Neural crest cell (in vitro differentiated cells): ENCODE data around the gene ST6GAL1. TPM values are rescaled to one million over a fixed set of nuclear protein-coding genes. Genes with fewer than 3 reads are reported as not detected.

ENCODE experiments used
- DNase-seq: peaks from one replicate; pipeline ENCODE4 v3.0.0; 2021; ENCODE audit warnings: low read depth, mixed read lengths, low spot score
- H3K27ac Mint-ChIP-seq: one replicate; pipeline ENCODE4 v1.8.0; 2021; ENCODE audit warnings: mild to moderate bottlenecking, mixed read lengths; ENCODE audit not compliant: unreplicated experiment
- H3K27me3 Mint-ChIP-seq: 2 replicates; pipeline ENCODE4 v1.8.0; 2021; ENCODE audit warnings: low read depth, mild to moderate bottlenecking, mixed read lengths
- H3K36me3 Mint-ChIP-seq: 2 replicates; pipeline ENCODE4 v1.8.0; 2021; ENCODE audit warnings: low read depth, mild to moderate bottlenecking, mixed read lengths
- H3K4me1 Mint-ChIP-seq: 2 replicates; pipeline ENCODE4 v1.8.0; 2021; ENCODE audit warnings: mixed read lengths
- H3K4me3 Mint-ChIP-seq: one replicate; pipeline ENCODE4 v1.8.0; 2021; ENCODE audit warnings: mild to moderate bottlenecking, mixed read lengths
- H3K9me3 Mint-ChIP-seq: 2 replicates; pipeline ENCODE4 v1.8.0; 2021; ENCODE audit warnings: mixed read lengths
- total RNA-seq: library from RNA; stranded (reverse); gene quantifications from 2 replicates; pipeline ENCODE4 v1.2.1, GENCODE V29; 2021
- TF ChIP-seq, protein P1 (sequence below): fragments of 200-600 bp; sonication (generic); conservative IDR thresholded peaks from 2 replicates; pipeline ENCODE4 v1.5.0; 2021; ENCODE audit warnings: antibody characterized with exemption, mild to moderate bottlenecking

ST6GAL1 gene
- total RNA-seq, 1 donor from 2014 or later: 32.6 TPM

DNA sequence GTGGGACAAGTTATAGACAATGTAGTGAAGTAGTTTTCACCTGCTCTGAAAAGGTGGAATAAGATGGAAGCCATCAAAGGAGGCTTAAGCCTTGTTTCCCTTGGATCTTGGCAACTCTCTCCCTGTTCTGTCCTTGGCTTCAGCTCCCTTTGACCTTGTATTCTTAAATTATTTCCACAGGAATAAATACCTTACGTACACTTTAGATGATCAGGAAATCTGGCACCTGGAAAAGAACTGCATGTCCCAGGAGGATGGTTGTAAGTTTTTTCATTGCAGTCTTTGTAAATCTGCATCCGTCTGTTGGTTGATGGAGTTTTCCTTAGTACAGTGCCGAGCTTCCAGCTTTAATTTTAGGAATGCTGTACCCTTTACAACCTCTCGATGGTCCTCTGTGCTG lies 11.8 kb downstream of the ST6GAL1 start:
- DNase-seq: no peak
- no peak overlapping the region for H3K27ac Mint-ChIP-seq
- H3K36me3 Mint-ChIP-seq: peaks cover 3% of the 10 kb centered on the region
- peaks cover 27% of the 10 kb centered on the region for H3K4me1 Mint-ChIP-seq
- TF ChIP-seq, protein P1, sequence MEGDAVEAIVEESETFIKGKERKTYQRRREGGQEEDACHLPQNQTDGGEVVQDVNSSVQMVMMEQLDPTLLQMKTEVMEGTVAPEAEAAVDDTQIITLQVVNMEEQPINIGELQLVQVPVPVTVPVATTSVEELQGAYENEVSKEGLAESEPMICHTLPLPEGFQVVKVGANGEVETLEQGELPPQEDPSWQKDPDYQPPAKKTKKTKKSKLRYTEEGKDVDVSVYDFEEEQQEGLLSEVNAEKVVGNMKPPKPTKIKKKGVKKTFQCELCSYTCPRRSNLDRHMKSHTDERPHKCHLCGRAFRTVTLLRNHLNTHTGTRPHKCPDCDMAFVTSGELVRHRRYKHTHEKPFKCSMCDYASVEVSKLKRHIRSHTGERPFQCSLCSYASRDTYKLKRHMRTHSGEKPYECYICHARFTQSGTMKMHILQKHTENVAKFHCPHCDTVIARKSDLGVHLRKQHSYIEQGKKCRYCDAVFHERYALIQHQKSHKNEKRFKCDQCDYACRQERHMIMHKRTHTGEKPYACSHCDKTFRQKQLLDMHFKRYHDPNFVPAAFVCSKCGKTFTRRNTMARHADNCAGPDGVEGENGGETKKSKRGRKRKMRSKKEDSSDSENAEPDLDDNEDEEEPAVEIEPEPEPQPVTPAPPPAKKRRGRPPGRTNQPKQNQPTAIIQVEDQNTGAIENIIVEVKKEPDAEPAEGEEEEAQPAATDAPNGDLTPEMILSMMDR: no peak
- H3K9me3 Mint-ChIP-seq: no peaks in the 10 kb centered on the region
- H3K27me3 Mint-ChIP-seq: no peaks in the 10 kb centered on the region
- H3K4me3 Mint-ChIP-seq: no peak overlapping the region

DNA sequence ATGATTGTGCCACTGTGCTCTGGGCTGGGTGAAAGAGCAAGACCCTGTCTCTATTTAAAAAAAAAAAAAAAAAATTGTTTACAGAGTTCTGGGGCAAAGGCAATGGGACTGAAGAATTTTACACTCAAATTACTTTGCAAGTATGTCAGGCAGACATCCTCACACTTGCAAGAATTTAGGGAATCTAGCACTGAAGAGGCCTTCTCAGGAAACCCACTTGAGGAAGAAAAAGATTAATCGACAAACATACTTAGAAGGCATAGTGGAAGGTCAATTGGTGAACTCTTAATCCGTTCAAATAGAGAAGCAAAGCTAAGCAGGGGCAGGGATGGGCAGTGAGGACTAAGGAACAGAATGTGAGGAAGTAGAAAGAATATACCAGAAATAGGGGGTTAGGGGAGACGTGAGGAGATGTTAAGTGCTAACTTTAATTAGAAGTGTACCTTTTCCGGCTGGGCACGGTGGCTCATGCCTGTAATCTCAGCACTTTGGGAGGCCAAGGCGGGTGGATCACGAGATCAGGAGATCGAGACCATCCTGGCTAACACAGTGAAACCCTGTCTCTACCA lies 15.0 kb downstream of the ST6GAL1 start:
- TF ChIP-seq, protein P1: no peak
- H3K36me3 Mint-ChIP-seq: peaks cover 3% of the 10 kb centered on the region

DNA sequence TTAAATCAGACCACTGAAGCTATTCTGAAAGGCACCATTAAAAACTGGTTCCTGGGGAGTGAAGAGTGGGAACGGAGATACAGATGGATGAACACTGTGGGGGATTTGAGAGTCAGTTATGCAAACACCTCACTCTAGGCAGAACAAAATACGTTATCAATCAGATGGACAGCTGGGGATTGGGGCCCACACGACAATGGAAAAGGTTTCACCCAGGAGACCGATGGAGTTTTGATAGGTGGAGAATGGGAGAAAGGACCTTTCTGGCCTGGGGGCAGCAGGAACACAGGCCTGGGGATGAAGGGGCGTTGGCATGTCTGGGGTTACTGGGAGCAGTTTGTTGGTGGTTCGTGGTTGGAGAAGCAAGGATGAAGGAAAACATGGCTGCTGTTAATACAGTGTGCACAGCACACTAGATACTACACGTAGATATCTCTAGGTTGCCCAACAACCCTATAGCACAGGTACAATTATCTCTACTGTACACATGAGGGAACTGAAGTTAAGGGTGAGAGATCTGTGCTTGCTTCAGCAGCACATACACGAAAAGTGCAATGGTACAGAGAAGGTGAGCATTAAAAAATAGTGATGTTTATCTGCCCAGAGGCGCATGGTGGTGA lies 16.5 kb downstream of the ST6GAL1 start:
- no peak overlapping the region for H3K4me3 Mint-ChIP-seq
- no peak for DNase-seq
- peaks cover 6% of the 10 kb centered on the region for H3K36me3 Mint-ChIP-seq
- H3K9me3 Mint-ChIP-seq: peaks cover 3% of the 10 kb centered on the region
- TF ChIP-seq, protein P1: no peak
- H3K27me3 Mint-ChIP-seq: no peaks in the 10 kb centered on the region
- H3K27ac Mint-ChIP-seq: peak overlapping the region; percentile 23
- peaks cover 8% of the 10 kb centered on the region for H3K4me1 Mint-ChIP-seq

More for the DNA sequence above, 15.0 kb downstream of the ST6GAL1 start:
- Mint-ChIP-seq H3K9me3 (no peaks in the 10 kb centered on the region), H3K27ac (no peak overlapping the region), H3K4me1 (peaks cover 18% of the 10 kb centered on the region), H3K27me3 (no peaks in the 10 kb centered on the region), H3K4me3 (no peak overlapping the region)
- no peak for DNase-seq

DNA sequence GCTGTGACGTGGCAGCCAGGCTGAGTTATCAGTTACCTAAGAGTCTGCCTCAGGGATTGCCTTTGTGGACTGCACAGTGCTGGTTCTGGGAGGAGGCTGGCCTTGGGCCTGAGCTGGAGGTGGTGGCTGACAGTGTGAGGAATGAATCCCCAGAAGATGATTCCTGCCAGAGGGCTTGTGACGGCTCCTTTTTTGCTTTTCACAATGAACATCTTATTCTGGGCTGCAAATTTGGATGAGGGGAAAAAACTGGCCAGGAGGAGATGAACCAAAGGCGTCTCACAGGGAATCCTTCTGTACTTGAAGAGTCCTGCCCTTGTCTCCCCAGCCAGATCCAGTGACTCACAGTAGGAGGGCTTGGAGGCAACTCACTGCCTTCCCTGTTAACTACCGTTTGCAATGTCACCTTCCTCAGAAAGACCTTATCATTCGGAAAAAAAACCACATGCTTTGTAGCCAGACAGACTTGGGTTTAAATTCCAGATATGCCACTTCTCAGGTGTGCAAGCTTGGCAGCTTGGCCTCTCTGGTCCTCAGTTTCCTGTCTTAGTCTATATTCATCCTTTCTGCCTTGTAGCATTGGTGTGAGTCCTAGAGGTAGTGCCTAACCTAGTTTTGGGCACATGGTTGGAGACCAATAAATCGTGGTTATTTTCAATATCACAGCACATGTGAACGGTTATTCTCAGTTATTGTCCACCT lies 19.1 kb downstream of the ST6GAL1 start:
- TF ChIP-seq, protein P1: no peak
- Mint-ChIP-seq H3K4me1 (peaks cover 8% of the 10 kb centered on the region), H3K4me3 (no peak overlapping the region), H3K27ac (peak overlapping the region; percentile 23), H3K36me3 (peaks cover 13% of the 10 kb centered on the region), H3K9me3 (peaks cover 3% of the 10 kb centered on the region), H3K27me3 (no peaks in the 10 kb centered on the region)
- DNase-seq: no peak

DNA sequence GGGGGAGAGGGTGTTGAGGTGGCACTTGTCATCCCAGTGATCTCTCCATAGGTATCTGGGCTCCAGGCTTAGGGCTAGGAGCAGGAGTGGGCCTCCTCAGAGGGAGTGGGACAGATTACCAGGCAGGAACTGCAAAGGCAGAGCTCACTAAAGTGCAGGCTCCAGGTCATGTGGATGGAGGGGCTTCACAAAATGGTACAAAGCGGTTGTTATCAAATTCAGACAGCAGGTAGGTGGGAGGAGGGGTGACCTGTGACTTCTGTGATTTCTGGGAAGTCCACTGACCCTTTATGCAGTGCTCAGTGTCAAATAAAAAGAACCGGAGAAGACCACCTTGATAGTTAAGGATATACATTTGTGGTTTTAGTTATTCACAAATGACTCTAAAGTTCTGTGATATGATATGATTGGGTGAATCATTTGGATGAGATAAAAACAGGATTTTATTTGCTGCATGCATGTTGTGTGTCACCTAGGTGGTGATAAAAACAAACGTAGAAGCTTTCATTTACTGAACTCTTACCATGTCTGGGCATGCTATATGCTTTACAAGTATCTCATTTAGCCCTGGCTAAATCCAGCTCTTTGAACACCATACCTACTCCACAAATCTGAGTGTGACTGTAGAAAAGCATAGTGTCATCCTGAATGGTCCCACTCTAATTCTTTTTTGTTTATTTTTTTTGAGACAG lies 20.2 kb downstream of the ST6GAL1 start:
- Mint-ChIP-seq H3K27ac (no peak overlapping the region), H3K36me3 (peaks cover 12% of the 10 kb centered on the region)
- TF ChIP-seq, protein P1: no peak

More for the DNA sequence above, 20.2 kb downstream of the ST6GAL1 start:
- Mint-ChIP-seq H3K27me3 (no peaks in the 10 kb centered on the region), H3K9me3 (peaks cover 5% of the 10 kb centered on the region), H3K4me3 (no peak overlapping the region), H3K4me1 (peaks cover 8% of the 10 kb centered on the region)
- no peak for DNase-seq
